ENCODE results near the gene BCL7A.

BCL7A gene

GRCh38 chr12:122080149-122081082 lies 58.7 kb downstream of the BCL7A start:
- Histone ChIP-seq H3K27me3 (replicated peaks; ENCODE audit: insufficient read depth, low read length) (no peaks in the 10 kb centered on the region), H3K9ac (ENCODE audit: low read length) (peak overlapping the region; percentile 59; the same call in 1 of the 2 replicates), H3K27ac (ENCODE audit: low read length) (peak overlapping the region; percentile 75; the same call in 1 of the 2 replicates), H3K4me1 (ENCODE audit: low read length) (peaks cover 12% of the 10 kb centered on the region), H3K9me2 (replicated peaks; ENCODE audit: insufficient read depth, low read length) (no peaks in the 10 kb centered on the region), H2AFZ (ENCODE audit: low read length) (no peak overlapping the region), H3K4me3 (ENCODE audit: low read length) (peak overlapping the region; percentile 74), H3F3A (ENCODE audit: insufficient read depth, low read length) (peaks cover 32% of the 10 kb centered on the region), H3K36me3 (replicated peaks; ENCODE audit: insufficient read depth, low read length) (no peaks in the 10 kb centered on the region), H3K9me3 (replicated peaks; ENCODE audit: insufficient read depth, low read length) (no peaks in the 10 kb centered on the region), H4K20me1 (ENCODE audit: insufficient read depth, low read length) (no peaks in the 10 kb centered on the region), H3K4me2 (ENCODE audit: low read depth, low read length) (peak overlapping the region; percentile 87), H3K79me2 (ENCODE audit: low read length) (peaks cover 61% of the 10 kb centered on the region)
- TF ChIP-seq EZH2 (optimal IDR thresholded peaks at IDR 0.05; ENCODE audit: low read depth, low read length) (no peak), EZH2phosphoT487 (IDR thresholded peaks at IDR 0.05; ENCODE audit: low read length) (no peak), CTCF (IDR thresholded peaks at IDR 0.05; ENCODE audit: low read length) (no peak)
- DNase-seq, result peak; percentile 6

- H3K4me2 ChIP-seq (ENCODE audit: low read depth, low read length), result peak overlapping the region; percentile 87
- H3K36me3 ChIP-seq (replicated peaks; ENCODE audit: insufficient read depth, low read length), result no peaks in the 10 kb centered on the region
- peak overlapping the region; percentile 59; the same call in 1 of the 2 replicates for H3K9ac ChIP-seq (ENCODE audit: low read length)
- no peak overlapping the region for H2AFZ ChIP-seq (ENCODE audit: low read length)
- peaks cover 68% of the 10 kb centered on the region for H3K79me2 ChIP-seq (ENCODE audit: low read length)
- H3K27ac ChIP-seq (ENCODE audit: low read length), result peak overlapping the region; percentile 75; the same call in 1 of the 2 replicates
- H3K4me3 ChIP-seq (ENCODE audit: low read length), result peak overlapping the region; percentile 74
- H3F3A ChIP-seq (ENCODE audit: insufficient read depth, low read length), result peaks cover 32% of the 10 kb centered on the region
- H3K27me3 ChIP-seq (replicated peaks; ENCODE audit: insufficient read depth, low read length), result no peaks in the 10 kb centered on the region
- no peaks in the 10 kb centered on the region for H3K9me3 ChIP-seq (replicated peaks; ENCODE audit: insufficient read depth, low read length)
- peak; percentile 9 for DNase-seq
- H3K9me2 ChIP-seq (replicated peaks; ENCODE audit: insufficient read depth, low read length), result no peaks in the 10 kb centered on the region
- TF ChIP-seq EZH2 (optimal IDR thresholded peaks at IDR 0.05; ENCODE audit: low read depth, low read length), result no peak
- TF ChIP-seq EZH2phosphoT487 (IDR thresholded peaks at IDR 0.05; ENCODE audit: low read length), result no peak
- TF ChIP-seq CTCF (IDR thresholded peaks at IDR 0.05; ENCODE audit: low read length), result no peak
- H4K20me1 ChIP-seq (ENCODE audit: insufficient read depth, low read length), result no peaks in the 10 kb centered on the region
- H3K4me1 ChIP-seq (ENCODE audit: low read length), result peaks cover 12% of the 10 kb centered on the region
These were observed 59.5 kb downstream of the BCL7A start for GRCh38 chr12:122081083-122081696.

GRCh38 chr12:122081697-122082221 lies 60.1 kb downstream of the BCL7A start:
- TF ChIP-seq EZH2 (optimal IDR thresholded peaks at IDR 0.05; ENCODE audit: low read depth, low read length) (no peak), CTCF (IDR thresholded peaks at IDR 0.05; ENCODE audit: low read length) (no peak), EZH2phosphoT487 (IDR thresholded peaks at IDR 0.05; ENCODE audit: low read length) (no peak)
- Histone ChIP-seq H3K4me3 (ENCODE audit: low read length) (peak overlapping the region; percentile 74), H3K9me3 (replicated peaks; ENCODE audit: insufficient read depth, low read length) (no peaks in the 10 kb centered on the region), H3K27ac (ENCODE audit: low read length) (peak overlapping the region; percentile 75; the same call in 1 of the 2 replicates), H3K9me2 (replicated peaks; ENCODE audit: insufficient read depth, low read length) (no peaks in the 10 kb centered on the region), H3K79me2 (ENCODE audit: low read length) (peaks cover 74% of the 10 kb centered on the region), H3K4me1 (ENCODE audit: low read length) (peaks cover 12% of the 10 kb centered on the region), H3K36me3 (replicated peaks; ENCODE audit: insufficient read depth, low read length) (no peaks in the 10 kb centered on the region), H4K20me1 (ENCODE audit: insufficient read depth, low read length) (no peaks in the 10 kb centered on the region), H3K9ac (ENCODE audit: low read length) (peak overlapping the region; percentile 59; the same call in 1 of the 2 replicates), H3F3A (ENCODE audit: insufficient read depth, low read length) (peaks cover 32% of the 10 kb centered on the region), H3K4me2 (ENCODE audit: low read depth, low read length) (peak overlapping the region; percentile 87), H2AFZ (ENCODE audit: low read length) (no peak overlapping the region), H3K27me3 (replicated peaks; ENCODE audit: insufficient read depth, low read length) (no peaks in the 10 kb centered on the region)
- DNase-seq, result peak; percentile 50
